Stimulated activated CD8-positive, alpha-beta memory T cell treated with anti-CD3 and anti-CD28 coated beads, Interleukin-15, amount 100 ng/mL, for 1 hour (primary cell): Measurements from ENCODE around the gene MAP1LC3C.

Experiments
- DNase-seq: peaks from one replicate; pipeline ENCODE4 v3.0.0-alpha.2; 2020; ENCODE audit warnings: low read depth

The MAP1LC3C gene

DNA sequence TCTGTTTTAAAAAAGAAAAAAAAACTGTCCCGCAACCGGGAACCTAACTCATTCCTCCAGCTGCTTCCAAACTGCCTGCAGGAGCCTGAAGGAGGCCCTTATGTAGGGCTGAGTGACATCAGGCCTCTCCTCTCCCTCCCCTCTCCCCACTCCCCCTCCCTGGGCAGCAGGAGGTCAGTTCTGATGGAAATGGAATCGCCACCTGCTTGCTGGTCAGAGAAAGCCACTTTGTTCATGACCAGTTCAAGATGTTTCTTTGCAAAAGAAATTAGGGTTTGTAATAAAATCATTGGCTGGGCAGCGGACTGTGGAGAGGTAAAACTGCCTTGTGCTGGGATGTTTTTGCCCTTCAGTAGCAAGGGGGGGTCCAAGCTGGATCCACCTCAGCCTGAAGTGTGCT, at the start of gene MAP1LC3C:
MAP1LC3C (minus strand) TSS at position 73 of the 400 bp plus-strand sequence. CDS start 90 bp downstream, outside the sequence.
- no peak for DNase-seq

DNA sequence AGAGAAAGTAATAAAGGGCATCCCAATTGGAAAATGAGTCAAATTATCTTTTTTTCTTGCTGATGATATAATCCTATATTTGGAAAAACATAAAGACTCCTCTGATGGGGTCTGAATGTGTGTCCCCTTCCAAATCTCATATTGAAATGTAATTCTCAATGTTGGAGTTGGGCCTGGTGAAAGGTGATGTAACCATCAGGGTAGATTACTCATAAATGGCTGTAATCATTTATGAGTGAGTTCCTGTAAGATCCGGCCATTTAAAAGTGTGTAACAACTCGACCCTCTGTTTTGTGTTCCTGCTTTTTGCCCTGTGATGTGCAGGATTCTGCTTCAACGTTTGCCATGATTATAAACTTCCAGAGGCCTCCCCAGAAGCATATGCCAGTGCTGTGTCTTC, 44.3 kb upstream of the MAP1LC3C start:
- DNase-seq = no peak

DNA sequence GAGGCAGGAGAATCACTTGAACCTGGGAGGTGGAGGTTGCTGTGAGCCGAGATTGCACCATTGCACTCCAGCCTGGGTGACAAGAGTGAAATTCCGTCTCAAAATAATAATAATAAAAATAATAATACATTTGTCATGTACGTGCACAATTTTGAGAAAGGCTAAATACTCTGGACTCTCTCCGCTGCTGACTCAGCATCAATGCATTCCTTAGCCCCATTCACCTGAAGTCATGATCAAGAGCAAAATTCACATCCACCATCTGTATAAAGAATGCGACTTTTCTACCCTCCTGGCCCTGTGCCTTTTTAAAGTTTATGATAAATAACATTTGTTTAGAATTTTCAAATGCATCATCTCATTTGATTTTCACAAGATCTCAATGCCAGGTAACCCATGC, 35.5 kb upstream of the MAP1LC3C start:
- no peak for DNase-seq

DNA sequence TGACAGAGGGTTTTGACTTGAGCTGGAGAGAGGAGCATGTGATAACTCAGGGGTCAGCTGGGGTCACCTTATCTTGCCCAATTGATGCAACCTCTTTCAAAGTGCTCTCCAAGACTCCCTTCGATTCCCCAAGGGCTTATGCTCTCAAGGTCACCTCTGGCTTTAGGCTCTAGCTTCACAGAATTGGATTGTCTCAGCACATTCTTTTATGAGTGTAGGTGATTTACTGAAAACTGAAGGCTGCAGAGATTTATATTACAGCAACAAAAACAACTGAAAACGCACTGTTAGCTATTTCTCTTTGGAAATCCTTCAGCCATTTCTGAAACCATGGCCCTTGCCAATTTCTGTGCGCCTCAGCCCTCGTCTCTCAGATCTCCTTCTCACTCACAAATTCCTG, 34.5 kb upstream of the MAP1LC3C start:
- no peak for DNase-seq

DNA sequence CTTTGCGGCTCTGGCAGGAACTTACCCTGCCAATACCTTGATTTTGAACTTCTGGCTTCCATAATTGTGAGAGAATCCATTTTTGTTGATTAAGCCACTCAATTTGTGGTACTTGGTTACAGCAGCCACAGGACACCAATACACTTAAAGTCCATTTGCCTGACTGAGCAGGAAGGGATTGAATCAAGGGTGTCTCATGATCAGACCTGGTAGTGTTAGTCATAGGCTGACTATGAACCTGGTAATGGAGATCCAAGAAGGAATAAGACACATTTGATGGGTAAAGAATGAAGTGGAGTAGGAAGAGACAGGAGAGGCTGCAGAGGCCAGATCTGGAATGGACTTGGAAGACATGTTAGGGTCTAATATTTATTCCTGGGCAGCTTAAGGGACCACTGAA, 31.2 kb upstream of the MAP1LC3C start:
- DNase-seq = no peak

DNA sequence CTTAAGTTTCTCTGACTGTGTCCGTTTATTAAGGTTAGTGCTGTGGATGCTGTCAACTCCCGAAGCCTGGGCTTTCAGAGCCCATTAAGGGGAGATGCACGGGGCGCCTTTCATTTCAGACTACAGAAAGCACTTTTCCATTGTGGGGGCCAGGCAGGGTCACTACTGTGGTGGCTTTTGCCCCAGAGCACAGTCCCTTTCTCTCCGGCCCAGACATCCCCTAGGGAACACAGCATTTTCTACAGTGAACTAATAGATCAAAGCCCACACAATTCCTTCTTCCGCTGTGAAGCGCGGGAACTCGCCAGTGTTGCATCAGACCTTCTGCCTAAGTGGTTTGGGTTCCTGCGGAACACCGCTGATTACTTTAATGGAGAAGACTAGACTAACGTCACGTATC, 26.8 kb upstream of the MAP1LC3C start:
- DNase-seq = no peak

DNA sequence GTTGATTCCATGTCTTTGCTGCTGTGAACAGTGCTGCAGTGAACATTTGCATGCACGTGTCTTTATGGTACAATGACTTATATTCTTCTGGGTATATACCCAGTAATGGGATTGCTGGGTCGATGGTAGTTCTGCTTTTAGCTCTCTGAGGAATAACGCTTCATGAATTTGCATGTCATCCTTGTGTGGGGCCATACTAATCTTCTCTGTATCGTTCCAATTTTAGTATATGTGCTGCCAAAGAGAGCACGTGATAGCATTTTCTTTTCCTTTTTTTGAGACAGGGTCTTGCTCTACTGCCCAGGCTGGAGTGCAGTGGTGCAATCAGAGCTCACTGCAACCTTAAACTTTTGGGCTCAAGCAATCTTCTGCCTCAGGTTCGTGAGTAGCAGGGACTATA, 24.9 kb upstream of the MAP1LC3C start:
- no peak for DNase-seq

DNA sequence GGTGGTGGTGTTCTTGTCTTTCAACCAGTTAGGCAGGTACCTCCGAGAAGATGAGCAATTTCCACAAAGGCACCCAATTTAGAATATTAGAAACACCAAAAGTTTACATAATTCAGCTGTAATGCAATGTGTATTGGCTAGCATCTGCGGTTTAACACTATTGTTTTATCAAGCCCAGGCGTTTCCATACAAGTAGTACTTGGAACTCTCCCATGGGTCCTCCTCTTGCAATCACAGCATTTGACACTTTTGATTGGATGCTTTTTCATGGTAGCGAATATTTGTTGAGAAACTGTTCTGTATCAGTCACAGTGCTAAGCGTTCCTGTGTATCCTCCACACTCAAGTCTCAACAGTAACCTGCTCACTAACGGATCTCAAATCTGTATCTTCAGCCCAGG, 20.1 kb upstream of the MAP1LC3C start:
- DNase-seq = no peak

DNA sequence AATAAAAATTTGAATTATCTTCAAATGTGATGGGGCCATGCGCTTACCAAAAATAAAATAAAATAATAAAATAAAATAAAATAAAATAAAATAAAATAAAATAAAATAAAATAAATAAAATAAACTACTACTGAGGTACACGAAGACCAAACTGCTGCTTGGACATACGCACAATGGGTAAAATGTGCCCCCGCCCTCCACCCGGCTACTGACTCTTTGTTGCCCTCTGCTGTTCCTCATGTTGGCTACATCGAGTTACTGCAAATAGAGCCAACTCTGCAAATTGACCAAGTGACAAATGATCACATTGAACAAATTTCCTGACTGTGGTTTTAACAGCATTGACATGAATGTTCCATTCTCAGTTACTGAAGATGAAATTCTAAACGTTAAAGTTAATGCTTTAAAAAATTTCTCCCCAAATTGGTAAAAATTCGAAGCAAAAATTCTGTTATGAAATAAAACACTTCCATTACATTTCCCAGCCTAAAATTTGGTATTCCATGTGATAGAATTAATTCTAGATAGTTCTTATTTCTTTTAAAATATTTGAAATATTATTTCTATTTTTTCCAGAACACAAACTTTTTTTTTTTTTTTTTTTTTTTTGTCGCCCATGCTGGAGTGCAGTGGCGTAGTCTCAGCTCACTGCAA, 18.8 kb upstream of the MAP1LC3C start:
- DNase-seq = peak; percentile 8

DNA sequence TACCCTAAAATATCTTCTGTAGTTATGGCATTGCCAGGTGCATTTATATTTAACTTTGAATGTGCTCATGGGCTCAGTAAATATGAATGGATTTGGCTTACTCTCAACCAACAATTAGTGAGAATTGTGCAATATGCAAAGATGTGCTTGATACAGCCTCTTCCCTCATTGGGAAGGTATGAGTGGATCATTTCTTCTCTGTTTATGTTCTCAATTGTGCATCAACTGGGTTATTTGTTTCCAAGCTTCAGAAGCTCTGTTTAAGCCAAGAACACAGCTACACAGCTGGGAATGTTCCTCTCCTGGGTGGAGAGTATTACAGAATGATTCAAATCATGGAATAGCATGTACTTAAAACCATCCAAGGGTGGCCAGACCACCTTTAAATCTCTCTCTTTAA, 17.6 kb upstream of the MAP1LC3C start:
- DNase-seq = no peak

DNA sequence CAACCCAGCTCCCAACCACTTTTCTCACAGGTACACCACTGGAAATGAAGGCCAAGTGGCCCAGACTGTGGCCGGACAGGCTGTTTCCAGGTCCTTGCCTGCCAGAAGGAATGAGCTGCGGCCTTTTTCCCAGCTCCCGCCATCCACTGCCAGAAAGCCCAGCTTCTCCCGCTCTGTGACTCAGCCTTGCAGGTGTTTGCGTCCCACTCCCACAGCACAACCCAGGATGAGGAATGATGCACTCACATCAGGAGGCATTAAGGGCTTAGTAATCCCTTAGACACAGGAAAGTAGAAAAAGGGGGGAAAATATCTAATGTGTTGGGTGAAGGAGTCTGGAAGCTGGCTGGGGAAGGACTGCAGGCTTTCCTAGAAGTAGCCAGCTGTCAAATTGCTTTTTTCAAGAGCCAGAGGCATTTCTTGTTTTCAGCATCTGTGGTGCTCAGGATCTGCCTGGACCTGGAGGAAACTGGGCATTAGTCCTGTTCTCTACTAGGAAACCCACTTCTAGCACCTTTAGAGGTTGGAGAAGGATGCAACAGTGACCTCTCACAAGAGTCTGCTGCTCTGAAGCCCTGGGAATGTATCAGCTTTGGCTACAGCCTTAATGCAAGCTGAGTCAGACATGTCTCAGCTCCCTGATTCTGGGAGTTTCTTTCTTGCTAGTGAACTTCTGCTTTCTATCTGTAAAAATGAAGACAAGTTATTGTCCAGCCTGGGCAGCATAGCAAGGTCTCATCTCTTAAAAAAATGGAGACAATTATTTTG, 13.2 kb upstream of the MAP1LC3C start:
- no peak for DNase-seq

DNA sequence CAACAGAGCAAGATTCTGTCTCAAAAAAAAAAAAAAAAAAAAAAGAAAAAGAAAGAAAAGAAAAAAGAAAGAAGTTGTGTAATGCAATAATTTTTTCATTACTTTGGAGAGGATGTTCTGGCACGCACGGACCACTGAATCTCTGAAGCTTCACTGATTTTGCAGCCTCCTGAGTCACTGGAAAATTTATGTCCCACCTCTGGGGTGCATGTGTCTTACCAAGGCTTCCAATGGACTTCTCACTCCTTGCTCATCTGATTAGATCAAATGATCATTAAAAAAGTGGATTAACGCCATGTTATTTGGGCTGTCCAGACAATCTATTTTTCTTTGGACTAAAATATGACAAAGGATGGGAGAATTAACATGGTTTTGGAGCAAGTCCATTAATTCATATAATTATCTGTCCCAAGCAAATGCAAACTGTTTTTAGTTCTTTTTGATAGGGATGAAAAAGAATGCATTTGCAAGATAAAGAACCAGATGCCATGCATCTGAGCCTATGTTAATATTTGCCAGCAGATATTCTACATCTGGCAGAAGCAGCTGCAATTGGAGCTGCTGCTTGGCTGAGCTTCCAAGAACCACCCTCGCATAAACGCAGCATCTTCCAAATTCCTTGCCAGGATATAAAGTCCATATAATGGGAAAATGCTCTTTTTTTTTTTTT, 10.1 kb upstream of the MAP1LC3C start:
- DNase-seq = no peak

DNA sequence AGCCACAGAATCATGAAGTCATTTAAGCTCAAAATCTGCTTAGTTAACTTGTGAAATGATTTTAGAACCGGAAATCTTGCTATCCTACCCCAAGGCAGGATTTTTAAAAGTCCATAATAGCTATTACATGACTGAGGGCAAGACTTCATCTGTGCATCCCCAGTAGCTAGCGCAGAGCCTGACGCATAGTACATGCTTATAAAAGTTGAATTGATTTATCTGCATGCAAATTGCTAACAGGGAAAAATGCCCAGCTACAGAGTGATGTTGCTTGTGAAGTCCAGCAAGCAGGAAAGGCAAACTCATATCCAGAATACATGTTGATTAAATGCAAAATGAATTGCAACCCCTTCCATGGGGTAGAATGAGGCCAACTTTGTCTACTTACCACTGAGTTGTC, 8.1 kb upstream of the MAP1LC3C start:
- no peak for DNase-seq

DNA sequence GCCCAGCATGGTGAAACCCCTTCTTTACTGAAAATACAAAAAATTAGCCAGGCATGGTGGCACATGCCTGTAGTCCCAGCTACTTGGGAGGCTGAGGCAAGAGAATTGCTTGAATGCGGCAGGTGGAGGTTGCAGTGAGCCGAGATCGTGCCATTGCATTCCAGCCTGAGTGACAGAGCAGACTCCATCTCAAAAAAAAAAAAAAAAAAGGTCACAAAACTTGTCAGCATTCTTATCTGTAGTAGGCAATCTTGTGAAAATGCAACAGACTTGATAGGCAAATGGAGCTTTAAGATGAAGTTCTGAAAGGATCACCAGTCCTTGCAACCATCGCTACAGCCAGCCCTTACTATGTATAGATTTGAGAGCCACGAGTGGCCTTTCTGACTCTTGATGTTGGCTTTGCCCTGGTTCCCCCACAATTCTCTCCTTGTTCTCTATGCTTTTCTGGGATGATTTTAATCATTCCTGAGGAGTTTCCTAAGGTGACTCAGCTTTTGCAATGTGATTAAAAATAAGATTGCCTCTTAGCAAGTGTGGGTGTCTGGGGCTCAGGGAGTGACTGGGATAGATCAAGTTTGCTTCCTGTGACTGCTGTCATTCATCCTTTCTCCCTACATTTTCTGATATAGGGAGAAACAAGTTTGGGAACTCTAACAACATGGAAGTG, 7.1 kb upstream of the MAP1LC3C start:
- DNase-seq = no peak

DNA sequence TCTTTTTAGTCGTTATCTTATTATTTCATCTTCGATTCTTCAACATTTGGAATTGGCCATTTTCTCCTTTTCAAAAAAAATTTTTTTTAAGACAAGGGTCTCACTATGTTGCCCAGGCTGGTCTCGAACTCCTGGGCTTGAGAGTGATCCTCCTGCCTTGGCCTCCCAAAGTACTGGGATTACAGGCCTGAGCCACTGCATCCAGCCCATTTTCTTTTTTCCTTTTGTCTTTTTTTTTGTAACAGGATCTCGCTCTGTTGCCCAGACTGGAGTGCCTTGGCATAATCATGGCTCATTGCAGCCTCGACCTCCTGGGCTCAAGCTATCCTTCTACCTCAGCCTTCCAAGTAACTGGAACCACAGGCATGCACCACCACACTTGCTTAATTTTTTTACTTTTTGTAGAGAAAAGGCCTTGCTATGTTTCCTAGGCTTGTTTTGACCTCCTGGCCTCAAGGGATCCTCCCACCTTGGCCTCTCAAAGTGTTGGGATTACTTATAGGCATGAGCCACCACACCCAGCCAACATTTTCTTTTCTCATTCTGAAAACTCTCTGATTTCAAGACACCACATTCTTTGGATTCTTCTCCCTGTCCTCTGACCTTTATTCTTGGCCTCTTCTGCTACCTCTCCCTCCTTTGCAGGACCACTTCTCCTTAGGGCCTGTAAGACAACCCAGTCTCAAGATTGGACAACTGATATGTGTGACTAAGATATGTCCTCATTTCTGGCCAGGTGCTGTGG, 6.0 kb upstream of the MAP1LC3C start:
- no peak for DNase-seq

DNA sequence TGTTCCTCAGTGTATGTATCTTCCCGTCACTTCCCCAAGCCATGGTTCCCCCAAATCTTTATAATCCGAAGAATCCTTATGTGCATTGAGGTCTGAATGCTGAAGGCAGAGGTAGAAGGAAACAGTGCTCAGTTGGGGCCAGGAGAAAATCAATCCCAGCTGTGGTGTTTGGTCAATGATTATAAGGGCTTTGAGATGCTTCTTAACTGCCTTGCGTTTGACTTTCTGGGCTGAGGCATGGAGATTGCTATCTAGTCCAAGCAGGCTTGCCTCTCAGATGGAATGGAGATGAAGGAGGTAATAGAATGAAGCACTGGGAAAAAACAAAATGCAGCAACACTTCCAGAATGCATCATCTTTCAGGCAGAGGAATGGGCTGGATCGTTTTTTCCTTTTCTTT, 3.6 kb upstream of the MAP1LC3C start:
- no peak for DNase-seq

DNA sequence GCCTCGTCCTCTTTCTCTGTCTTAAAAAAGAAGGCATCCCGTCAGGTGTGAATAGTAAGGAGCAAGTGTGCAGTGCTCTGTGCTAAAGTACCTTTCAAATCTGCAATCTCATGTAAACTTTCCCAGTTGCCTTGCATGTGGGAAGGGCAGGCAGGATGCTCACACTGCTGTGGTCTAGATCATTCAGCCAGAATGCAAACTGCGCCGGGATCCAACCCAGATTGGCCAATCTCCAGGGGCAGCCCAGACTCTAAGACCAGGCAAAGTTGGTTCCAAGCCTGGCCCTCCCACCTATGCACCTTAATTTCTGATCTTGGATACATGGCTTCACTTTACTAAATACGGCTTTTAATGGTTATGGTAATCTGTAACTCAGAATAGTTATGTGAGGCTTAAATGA, 3.2 kb upstream of the MAP1LC3C start:
- no peak for DNase-seq

DNA sequence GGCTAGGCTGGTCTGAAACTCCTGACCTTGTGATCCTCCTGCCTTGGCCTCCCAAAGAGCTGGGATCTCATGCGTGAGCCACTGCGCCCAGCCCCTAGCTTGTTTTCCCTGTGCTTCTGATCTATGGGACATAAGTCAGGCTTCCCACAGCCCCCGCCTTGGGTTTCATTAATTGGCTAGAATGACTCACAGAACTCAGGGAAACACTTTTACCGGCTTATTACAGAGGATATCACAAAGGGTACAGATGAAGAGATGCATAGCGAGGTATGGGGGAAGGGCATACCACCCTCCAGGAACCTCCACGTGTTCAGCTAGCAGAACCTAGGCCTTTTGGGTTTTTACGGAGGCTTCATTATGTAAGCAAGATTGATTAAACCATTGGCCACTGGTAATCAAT, 1.5 kb upstream of the MAP1LC3C start:
- DNase-seq = no peak

DNA sequence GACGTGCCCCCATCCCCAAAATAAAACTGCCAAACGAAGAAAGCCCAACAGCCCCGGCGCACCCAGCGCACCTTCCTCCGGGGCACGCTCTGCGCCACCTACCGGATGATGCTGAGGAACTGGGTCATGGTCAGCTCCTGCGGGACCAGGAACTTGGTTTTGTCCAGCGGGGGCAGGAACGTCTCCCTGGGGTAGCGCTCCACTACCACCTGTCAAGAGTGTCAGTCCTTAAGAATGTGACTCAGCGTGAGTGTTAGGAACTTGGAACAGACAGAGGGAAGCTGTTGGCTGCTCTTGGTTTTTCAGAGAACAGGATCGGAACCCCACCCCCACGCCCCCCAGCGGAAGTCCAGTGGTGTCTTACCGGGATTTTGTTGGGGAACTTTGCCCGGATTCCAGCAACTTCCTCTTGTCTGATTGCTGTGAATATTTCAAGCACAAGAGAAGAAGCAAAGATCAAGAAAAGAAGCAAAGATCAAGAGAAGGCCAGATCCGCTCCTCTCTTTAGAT, 431 bp downstream of the MAP1LC3C start:
- DNase-seq = peak; percentile 9

DNA sequence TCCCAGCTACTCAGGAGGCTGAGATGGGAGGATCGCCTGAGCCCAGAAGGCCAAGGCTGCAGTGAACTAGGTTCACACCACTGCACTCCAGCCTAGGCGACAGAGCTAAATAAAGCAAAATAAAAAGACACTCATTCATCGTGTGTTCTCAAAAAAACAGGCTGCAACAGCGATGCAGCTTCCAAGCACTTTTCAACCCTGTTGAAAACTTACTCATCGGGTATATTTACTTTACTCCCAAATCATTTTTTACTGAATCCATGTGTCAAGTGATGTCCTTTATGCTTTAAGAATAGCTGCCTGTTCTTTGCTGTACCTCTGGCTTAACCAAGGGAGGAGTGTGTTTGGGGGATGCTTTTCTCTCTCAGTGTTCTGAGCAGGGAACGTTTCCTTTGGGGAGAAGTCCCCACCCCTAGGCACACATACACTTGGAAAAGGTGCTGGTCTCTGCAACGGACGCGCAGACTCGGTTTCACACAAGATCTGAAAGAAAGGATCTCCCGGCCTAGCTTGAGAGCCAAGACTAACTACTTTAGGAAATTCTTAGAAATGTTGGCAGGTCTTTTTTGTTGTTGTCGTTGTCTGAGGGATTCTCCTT, 1.4 kb downstream of the MAP1LC3C start:
- no peak for DNase-seq

DNA sequence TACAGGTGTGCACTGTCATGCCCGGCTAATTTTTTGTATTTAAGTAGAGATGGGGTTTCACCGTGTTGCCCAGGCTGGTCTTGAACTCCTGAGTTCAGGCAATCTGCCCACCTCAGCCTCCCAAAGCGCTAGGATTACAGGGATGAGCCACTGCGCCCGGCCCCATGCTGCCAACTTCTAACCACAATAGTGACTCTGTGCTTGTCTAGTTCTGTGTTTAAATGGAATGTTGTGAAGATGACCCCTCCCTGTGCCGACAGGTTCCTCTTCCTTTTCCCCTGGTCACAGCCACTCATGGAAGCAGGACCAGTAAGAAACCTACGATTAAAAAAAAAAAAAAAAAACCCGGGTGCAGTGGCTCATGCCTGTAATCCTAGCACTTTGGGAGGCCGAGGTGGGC, 4.7 kb downstream of the MAP1LC3C start:
- DNase-seq = no peak
